Body of pancreas (tissue), 4 donors: ENCODE results near the gene GTF2F1.

Source experiments
- CTCF ChIP-seq, 7 experiments: fragments of 450-650 bp in 4 of 7; fragments of 200-600 bp in 3 of 7; sonication (generic) in 3 of 7; IDR thresholded peaks; one replicate each; pipeline ENCODE4 v1.5.1; 2016 to 2019; ENCODE audit warnings: antibody characterized with exemption in 7 of 7
- POLR2A ChIP-seq, 3 donors: fragments of 450-650 bp; IDR thresholded peaks; one replicate each; pipeline ENCODE4 v1.6.1; 2016; ENCODE audit warnings: antibody characterized with exemption in 3 of 3, mild to moderate bottlenecking in 2 of 3

GRCh38 chr19:6350688-6351087, 42.3 kb downstream of the GTF2F1 start:
- TF ChIP-seq POLR2A (IDR thresholded peaks at IDR 0.05) (no peak), CTCF (IDR thresholded peaks at IDR 0.05) (no peak)
